ENCODE results near the gene NHSL1. TPM values are rescaled to one million over a fixed set of nuclear protein-coding genes. Genes with fewer than 3 reads are reported as not detected.
"Not testable (repeated sequence)": the region's sequence is repeated elsewhere in the genome, so short reads cannot be mapped to it uniquely, and the experiment has no call there.

Gene NHSL1
- total RNA-seq, 2 donors from 2014 or later = 0.86 to 1.0 TPM

- DNase-seq = no peak
- peaks cover 9% of the 10 kb centered on the region for H3K27me3 Mint-ChIP-seq
- no peak overlapping the region for H3K27ac Mint-ChIP-seq
- H3K36me3 Mint-ChIP-seq (ENCODE audit: low read depth) = no peaks in the 10 kb centered on the region
- H3K4me3 Mint-ChIP-seq = no peak overlapping the region
- ATAC-seq = no peak
- H3K4me1 Mint-ChIP-seq = peaks cover 4% of the 10 kb centered on the region
- H3K9me3 ChIP-seq (ENCODE audit: control insufficient read depth, low read length, poor library complexity, severe bottlenecking) = no peaks in the 10 kb centered on the region
Observed at GRCh38 chr6:138431256-138432062, 67.8 kb downstream of the NHSL1 start.

DNA sequence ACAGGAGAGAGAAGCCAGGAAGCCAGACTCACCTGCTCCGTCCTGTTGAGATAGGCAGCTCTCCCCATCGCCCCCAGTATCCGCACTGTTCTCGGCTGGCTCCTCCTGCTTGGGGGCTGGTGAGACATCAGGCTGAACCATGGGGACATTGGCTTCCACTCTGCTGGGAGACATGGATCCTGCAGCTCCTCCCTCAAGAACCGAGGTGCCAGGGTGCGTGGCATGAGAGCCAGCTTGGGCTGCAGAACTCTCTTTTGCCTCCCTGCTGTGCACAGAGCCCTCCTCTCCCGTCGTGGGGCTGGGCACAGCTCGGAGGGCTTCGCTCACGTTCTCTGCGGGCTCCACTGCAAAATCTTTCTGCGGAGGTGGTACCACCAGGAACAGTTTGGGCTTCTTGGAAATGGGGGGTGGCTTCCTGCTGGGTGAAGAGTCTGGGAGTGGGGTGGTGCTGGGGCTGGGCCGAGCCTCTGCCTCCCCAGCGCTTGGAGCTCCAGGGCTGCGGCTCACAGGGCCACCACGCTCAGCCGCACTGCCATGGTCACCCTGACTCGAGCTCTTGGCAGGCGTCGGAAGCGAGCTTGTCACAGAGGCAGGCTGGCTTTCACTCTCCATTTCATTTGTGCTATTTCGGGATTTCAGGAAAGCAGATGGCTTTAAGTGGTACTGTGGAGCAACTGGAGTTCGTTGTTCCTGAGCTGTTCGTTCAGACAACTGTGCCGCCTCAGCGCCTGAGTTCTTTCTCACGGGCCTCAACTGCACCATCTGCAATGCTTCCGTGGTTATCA is 68.7 kb downstream of the NHSL1 start:
- no peaks in the 10 kb centered on the region for H3K36me3 Mint-ChIP-seq (ENCODE audit: low read depth)
- ATAC-seq (no peak), DNase-seq (no peak)
- peak overlapping the region; percentile 51 for H3K27ac Mint-ChIP-seq
- H3K4me1 Mint-ChIP-seq = peaks cover 4% of the 10 kb centered on the region
- no peaks in the 10 kb centered on the region for H3K9me3 ChIP-seq (ENCODE audit: control insufficient read depth, low read length, poor library complexity, severe bottlenecking)
- H3K27me3 Mint-ChIP-seq = peaks cover 9% of the 10 kb centered on the region
- H3K4me3 Mint-ChIP-seq = no peak overlapping the region

- H3K4me3 Mint-ChIP-seq = no peak overlapping the region
- DNase-seq (no peak), ATAC-seq (no peak)
- no peaks in the 10 kb centered on the region for H3K36me3 Mint-ChIP-seq (ENCODE audit: low read depth)
- no peak overlapping the region for H3K27ac Mint-ChIP-seq
- H3K9me3 ChIP-seq (ENCODE audit: control insufficient read depth, low read length, poor library complexity, severe bottlenecking) = no peaks in the 10 kb centered on the region
- H3K27me3 Mint-ChIP-seq = peaks cover 9% of the 10 kb centered on the region
- peaks cover 4% of the 10 kb centered on the region for H3K4me1 Mint-ChIP-seq
Observed at GRCh38 chr6:138429761-138430160, 69.5 kb downstream of the NHSL1 start.

DNA sequence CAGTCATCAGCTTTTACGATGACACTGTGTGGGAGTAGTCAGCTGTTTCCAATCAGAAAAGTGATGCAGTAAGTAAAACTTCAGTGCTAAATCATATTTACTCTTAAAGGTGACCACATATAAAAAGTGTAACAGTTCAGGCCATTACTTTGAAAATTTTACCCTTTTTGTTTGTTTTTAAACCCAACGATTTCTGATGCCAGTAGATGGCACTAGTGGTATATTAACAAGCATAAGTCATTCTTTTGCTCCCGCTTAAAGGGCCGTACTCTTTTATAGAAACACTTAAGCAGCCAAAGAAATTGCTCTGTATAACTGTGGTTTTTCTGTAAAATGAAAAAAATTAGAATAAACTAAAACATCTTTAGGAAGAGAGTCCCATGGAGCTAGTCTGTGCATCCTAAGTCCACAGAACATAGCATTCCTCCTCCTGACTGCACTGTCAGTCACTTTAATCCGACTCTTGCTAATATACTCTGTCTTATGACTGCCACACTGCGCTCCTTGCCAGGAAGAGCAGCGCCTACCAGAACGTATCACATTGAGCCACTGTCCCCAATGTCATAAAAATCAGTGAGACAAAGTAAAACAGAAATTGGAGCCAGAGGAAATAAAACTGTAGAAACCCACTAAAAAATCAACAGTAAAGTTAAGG is 70.2 kb downstream of the NHSL1 start:
- DNase-seq (no peak), ATAC-seq (peak; percentile 66)
- H3K9me3 ChIP-seq (ENCODE audit: control insufficient read depth, low read length, poor library complexity, severe bottlenecking) = no peaks in the 10 kb centered on the region
- Mint-ChIP-seq H3K4me1 (peaks cover 4% of the 10 kb centered on the region), H3K27ac (no peak overlapping the region), H3K4me3 (no peak overlapping the region), H3K36me3 (ENCODE audit: low read depth) (no peaks in the 10 kb centered on the region), H3K27me3 (peaks cover 9% of the 10 kb centered on the region)

- H3K4me1 Mint-ChIP-seq = peaks cover 9% of the 10 kb centered on the region
- no peaks in the 10 kb centered on the region for H3K9me3 ChIP-seq (ENCODE audit: control insufficient read depth, low read length, poor library complexity, severe bottlenecking)
- H3K4me3 Mint-ChIP-seq = no peak overlapping the region
- no peak for DNase-seq
- H3K27ac Mint-ChIP-seq = no peak overlapping the region
- peaks cover 9% of the 10 kb centered on the region for H3K27me3 Mint-ChIP-seq
- H3K36me3 Mint-ChIP-seq (ENCODE audit: low read depth) = no peaks in the 10 kb centered on the region
- ATAC-seq = no peak
Observed at GRCh38 chr6:138427701-138428100, 71.6 kb downstream of the NHSL1 start.

DNA sequence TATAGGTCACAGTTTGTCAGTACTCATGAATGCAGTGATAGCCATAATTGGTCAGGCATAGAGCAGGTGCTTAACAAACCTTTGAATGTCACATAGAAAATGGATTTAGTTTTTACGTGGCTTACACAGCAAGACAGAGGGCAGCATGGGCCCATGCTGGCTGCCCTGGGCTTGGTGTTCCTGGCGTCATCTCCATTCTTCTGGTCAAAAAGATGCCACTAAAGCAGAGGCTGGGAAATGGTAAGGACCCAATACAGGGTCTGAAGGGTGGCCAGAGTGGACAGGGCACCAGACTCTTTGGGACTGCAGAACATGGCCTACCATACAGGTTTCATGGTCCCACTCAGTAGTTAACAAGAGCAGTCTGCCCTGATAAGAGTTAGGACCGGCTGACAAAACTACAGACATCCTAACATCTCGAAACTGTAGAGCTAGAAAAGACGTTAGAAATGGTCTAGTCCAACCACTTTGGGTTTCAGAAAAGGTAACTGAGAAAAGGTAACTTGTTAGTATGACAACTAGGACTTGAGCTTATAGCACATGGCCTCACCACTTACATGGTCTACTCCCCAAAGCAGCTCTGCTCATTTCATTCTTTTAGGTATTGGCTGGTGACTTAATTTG is 72.7 kb downstream of the NHSL1 start:
- Mint-ChIP-seq H3K27me3 (peaks cover 9% of the 10 kb centered on the region), H3K4me1 (peaks cover 9% of the 10 kb centered on the region), H3K4me3 (no peak overlapping the region), H3K36me3 (ENCODE audit: low read depth) (no peaks in the 10 kb centered on the region), H3K27ac (no peak overlapping the region)
- ATAC-seq (no peak), DNase-seq (no peak)
- no peaks in the 10 kb centered on the region for H3K9me3 ChIP-seq (ENCODE audit: control insufficient read depth, low read length, poor library complexity, severe bottlenecking)

GRCh38 chr6:138425256-138425655 is 74.0 kb downstream of the NHSL1 start:
- H3K27ac Mint-ChIP-seq; H3K4me3 Mint-ChIP-seq; ATAC-seq; DNase-seq; H3K4me1 Mint-ChIP-seq; H3K9me3 ChIP-seq (ENCODE audit: control insufficient read depth, low read length, poor library complexity, severe bottlenecking); H3K27me3 Mint-ChIP-seq; H3K36me3 Mint-ChIP-seq (ENCODE audit: low read depth): not testable (repeated sequence)

DNA sequence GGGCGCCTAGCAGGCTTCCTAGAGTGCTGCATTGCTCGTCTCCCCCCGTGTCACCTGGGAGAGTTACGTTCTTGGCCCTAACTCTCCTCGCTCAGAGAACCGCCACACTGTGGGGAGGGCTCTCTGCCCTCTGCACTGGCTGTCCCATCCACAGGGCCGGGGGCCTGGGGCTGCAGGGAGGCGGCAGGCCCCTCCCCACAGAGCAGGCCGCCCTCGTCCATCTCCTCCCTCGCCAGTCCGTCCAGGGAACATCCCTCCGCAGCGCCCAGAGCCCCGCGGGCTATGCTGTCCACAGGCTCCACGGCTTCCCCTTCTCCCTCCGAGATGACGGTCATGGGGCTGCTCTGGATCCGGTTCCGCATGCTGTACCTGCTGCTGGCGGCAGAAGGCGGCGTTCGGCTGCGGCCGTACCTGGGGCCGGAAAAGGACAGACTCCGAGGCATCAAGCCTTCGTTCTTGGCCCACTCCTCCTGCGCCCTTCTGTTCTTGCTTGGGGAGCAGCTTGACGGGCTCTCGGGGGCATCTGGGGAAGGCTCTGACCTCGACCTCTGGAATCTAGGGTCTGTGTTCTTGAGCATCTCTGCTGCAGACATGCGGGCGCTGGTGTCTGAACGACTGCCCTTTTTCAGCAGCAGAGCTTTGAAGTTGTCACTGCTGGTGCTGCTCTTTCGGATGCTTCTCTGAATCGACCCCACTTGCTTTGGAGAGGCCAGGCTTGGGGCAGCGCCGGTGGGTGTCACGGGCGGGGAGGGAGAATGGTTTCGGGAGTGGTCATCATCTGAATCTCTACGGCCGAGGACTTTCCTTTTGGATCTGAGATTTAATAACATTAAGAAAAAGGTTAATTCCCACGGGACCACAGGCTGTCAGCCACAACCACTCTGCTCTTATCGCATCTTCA is 75.0 kb downstream of the NHSL1 start:
- Mint-ChIP-seq H3K36me3 (ENCODE audit: low read depth) (no peaks in the 10 kb centered on the region), H3K27ac (no peak overlapping the region), H3K4me1 (peaks cover 5% of the 10 kb centered on the region), H3K4me3 (no peak overlapping the region), H3K27me3 (peaks cover 2% of the 10 kb centered on the region)
- DNase-seq (no peak), ATAC-seq (no peak)
- H3K9me3 ChIP-seq (ENCODE audit: control insufficient read depth, low read length, poor library complexity, severe bottlenecking) = no peaks in the 10 kb centered on the region

DNA sequence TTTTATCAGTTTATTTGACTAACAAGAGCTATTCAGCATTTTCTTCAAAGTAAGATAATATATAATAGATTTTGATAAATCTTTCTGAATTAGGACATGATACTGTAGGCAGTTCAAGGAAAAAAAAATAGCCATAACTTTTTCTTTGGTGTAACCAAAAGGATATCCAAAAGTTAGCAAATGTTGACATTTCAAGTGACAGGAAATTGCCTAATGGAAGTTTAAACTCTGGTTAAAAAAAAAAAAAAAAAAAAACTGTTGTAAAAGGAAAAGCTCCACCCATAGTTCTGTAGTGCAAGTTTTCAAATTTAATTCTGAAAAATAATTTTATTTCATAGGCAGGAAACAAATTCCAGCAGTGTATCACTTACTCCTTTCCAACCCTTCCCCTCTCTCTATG is 76.4 kb downstream of the NHSL1 start:
- H3K4me1 Mint-ChIP-seq = peaks cover 5% of the 10 kb centered on the region
- no peak overlapping the region for H3K27ac Mint-ChIP-seq
- H3K36me3 Mint-ChIP-seq (ENCODE audit: low read depth) = peaks cover 3% of the 10 kb centered on the region
- DNase-seq (no peak), ATAC-seq (no peak)
- H3K27me3 Mint-ChIP-seq = no peaks in the 10 kb centered on the region
- no peaks in the 10 kb centered on the region for H3K9me3 ChIP-seq (ENCODE audit: control insufficient read depth, low read length, poor library complexity, severe bottlenecking)
- peak overlapping the region; percentile 16 for H3K4me3 Mint-ChIP-seq

DNA sequence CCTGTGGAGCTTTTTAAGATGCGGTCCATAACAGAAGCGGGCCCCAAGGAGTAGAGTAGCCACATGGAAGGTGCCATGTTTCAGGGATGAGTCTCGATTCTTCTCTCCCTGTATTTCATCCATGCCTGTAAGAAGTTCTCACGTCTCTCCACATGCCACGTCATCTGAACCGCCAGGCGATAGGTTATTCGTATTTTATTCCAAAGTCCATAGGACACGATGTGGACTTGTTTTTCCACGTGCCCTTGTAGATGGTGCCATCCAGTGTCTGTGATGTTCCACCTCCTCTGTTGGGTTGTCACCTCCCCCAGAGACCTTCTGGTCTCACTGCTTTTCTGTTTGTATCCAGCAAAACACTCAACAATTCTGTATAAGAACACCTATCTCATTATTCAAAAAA is 77.7 kb downstream of the NHSL1 start:
- Mint-ChIP-seq H3K27ac (no peak overlapping the region), H3K4me1 (peaks cover 5% of the 10 kb centered on the region), H3K27me3 (no peaks in the 10 kb centered on the region), H3K4me3 (no peak overlapping the region), H3K36me3 (ENCODE audit: low read depth) (peaks cover 3% of the 10 kb centered on the region)
- no peak for DNase-seq
- H3K9me3 ChIP-seq (ENCODE audit: control insufficient read depth, low read length, poor library complexity, severe bottlenecking) = no peaks in the 10 kb centered on the region
- ATAC-seq = no peak

GRCh38 chr6:138421089-138421488 is 78.2 kb downstream of the NHSL1 start:
- DNase-seq = no peak
- no peaks in the 10 kb centered on the region for H3K27me3 Mint-ChIP-seq
- no peak overlapping the region for H3K27ac Mint-ChIP-seq
- no peaks in the 10 kb centered on the region for H3K9me3 ChIP-seq (ENCODE audit: control insufficient read depth, low read length, poor library complexity, severe bottlenecking)
- no peak for ATAC-seq
- H3K36me3 Mint-ChIP-seq (ENCODE audit: low read depth) = peaks cover 3% of the 10 kb centered on the region
- H3K4me3 Mint-ChIP-seq = no peak overlapping the region
- H3K4me1 Mint-ChIP-seq = peaks cover 5% of the 10 kb centered on the region

DNA sequence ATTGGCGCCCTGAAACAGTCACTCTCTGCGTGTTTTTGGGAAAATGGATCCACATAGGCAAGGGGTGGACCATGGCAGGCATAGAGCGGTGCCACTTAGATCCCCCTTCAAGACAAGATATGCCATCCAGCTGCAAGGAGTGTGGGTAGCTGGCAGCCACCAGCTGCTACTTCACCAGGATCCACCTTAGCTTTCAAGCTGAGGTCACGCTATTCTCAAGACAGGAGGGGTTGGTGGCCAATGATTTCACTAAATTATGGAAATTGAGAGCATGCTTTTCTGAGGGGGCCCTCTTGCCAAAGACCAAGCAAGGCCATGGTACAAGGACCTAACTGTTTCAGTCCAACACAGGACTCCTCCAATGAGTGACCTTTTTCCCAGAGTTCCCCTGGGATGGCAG is 78.9 kb downstream of the NHSL1 start:
- ATAC-seq (no peak), DNase-seq (no peak)
- Mint-ChIP-seq H3K27ac (no peak overlapping the region), H3K36me3 (ENCODE audit: low read depth) (peaks cover 3% of the 10 kb centered on the region), H3K4me3 (no peak overlapping the region), H3K4me1 (peaks cover 5% of the 10 kb centered on the region), H3K27me3 (no peaks in the 10 kb centered on the region)
- H3K9me3 ChIP-seq (ENCODE audit: control insufficient read depth, low read length, poor library complexity, severe bottlenecking) = no peaks in the 10 kb centered on the region

All from T-helper 17 cell (primary cell).